ENCODE data around the gene SYT5.

GRCh38 chr19:55137915-55138314 lies 42.2 kb downstream of the SYT5 start:
- TF ChIP-seq POLR2A (IDR thresholded peaks at IDR 0.05; ENCODE audit: control extremely low read depth in 1 of 2, low read depth in 2 of 2, low read length in 2 of 2) (no peak), TEAD4 (IDR thresholded peaks at IDR 0.05; ENCODE audit: low read depth, low read length) (no peak), CTCF (IDR thresholded peaks at IDR 0.05; ENCODE audit: control extremely low read depth in 1 of 3, insufficient read depth in 1 of 3, low read depth in 1 of 3, low read length in 3 of 3) (no peak), TAF1 (IDR thresholded peaks at IDR 0.05; ENCODE audit: low read depth, low read length) (no peak)
- TF ChIP-seq, protein P1, sequence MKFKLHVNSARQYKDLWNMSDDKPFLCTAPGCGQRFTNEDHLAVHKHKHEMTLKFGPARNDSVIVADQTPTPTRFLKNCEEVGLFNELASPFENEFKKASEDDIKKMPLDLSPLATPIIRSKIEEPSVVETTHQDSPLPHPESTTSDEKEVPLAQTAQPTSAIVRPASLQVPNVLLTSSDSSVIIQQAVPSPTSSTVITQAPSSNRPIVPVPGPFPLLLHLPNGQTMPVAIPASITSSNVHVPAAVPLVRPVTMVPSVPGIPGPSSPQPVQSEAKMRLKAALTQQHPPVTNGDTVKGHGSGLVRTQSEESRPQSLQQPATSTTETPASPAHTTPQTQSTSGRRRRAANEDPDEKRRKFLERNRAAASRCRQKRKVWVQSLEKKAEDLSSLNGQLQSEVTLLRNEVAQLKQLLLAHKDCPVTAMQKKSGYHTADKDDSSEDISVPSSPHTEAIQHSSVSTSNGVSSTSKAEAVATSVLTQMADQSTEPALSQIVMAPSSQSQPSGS (IDR thresholded peaks at IDR 0.05; ENCODE audit: low read length) = no peak

Data from H1 (cell line).